Stimulated activated CD4-positive, alpha-beta T cell treated with anti-CD3 and anti-CD28 coated beads, Interleukin-1b, Interleukin-23, amount 100 ng/mL, for 24 hours (primary cell): Measurements from ENCODE around the gene TSHZ2.
"Not testable (repeated sequence)": the region's sequence is repeated elsewhere in the genome, so short reads cannot be mapped to it uniquely, and the experiment has no call there.

Source experiments
- DNase-seq, 4 experiments: peaks; one replicate each; pipeline ENCODE4 v3.0.0-alpha.2; 2020; ENCODE audit warnings: low read depth in 4 of 4, low spot score in 1 of 4

TSHZ2 gene

GRCh38 chr20:52996130-52996529 is 24.0 kb downstream of the TSHZ2 start:
- DNase-seq, result no peak

GRCh38 chr20:52996658-52997057 is 24.5 kb downstream of the TSHZ2 start:
- DNase-seq, result no peak

DNA sequence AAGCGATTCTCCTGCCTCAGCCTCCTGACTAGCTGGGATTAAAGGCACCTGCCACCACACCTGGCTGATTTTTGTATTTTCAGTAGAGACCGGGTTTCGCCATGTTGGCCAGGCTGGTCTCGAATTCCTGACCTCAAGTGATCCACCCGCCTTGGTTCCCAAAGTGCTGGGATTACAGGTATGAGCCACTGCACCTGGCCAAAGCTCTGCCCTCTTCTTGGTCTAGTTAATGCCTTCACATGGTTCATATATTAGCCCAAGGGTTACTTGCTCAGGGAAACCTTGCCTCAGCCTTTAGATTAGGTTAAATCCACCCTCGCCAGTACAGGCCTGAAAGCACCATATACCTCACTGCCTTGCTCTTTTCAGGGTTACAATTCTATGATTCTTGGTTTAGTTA is 26.1 kb downstream of the TSHZ2 start:
- DNase-seq, result no peak

GRCh38 chr20:52999040-52999439 is 26.9 kb downstream of the TSHZ2 start:
- DNase-seq, result no peak

GRCh38 chr20:53001498-53002301 is 29.5 kb downstream of the TSHZ2 start:
- DNase-seq, result no peak

- no peak for DNase-seq
These were observed 30.6 kb downstream of the TSHZ2 start for GRCh38 chr20:53002786-53003185.

DNA sequence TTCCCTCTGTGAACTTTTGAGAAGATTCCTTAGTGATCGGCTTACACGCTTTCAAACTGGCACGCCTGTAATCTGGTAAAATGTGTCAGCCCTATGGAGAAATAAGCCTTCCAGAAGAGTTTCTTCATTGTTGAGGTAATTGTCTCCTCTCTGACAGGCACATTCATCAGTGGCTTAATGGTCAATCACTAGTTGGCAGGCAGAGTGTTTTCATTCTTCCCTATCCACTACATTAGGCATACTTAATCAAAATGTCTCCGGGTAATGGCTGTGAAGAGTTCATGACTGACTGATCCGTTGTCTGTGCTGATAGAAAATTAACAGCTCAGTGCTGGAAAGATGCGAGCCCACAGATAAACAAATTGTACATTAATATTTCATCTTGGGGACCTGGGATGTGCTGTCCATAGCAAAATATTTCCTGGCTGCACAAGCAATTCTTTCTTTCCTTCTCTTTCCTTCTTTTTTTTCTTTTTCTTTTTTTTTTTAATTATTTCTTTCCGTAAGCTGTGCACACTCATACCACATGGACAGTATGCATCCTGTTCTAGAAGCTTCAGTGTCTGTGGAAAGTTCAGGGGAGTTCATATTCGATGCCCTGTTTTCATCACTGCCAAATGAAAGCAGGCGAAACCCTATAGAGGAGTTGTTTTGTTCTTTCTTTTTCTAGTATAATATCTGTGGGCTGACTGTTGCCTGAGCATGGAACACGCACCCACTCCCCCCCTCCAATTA is 31.4 kb downstream of the TSHZ2 start:
- no peak for DNase-seq

GRCh38 chr20:53004267-53004813 is 32.2 kb downstream of the TSHZ2 start:
- no peak for DNase-seq

GRCh38 chr20:53009979-53010735 is 38.0 kb downstream of the TSHZ2 start:
- no peak for DNase-seq

- no peak for DNase-seq
These were observed 39.5 kb downstream of the TSHZ2 start for GRCh38 chr20:53011640-53012039.

- no peak for DNase-seq
These were observed 41.0 kb downstream of the TSHZ2 start for GRCh38 chr20:53013183-53013582.

- DNase-seq, result no peak
These were observed 41.7 kb downstream of the TSHZ2 start for GRCh38 chr20:53013847-53014246.

GRCh38 chr20:53016071-53016470 is 43.9 kb downstream of the TSHZ2 start:
- no peak for DNase-seq

GRCh38 chr20:53016534-53017042 is 44.4 kb downstream of the TSHZ2 start:
- no peak for DNase-seq

GRCh38 chr20:53017206-53017605 is 45.0 kb downstream of the TSHZ2 start:
- DNase-seq, result no peak

- no peak for DNase-seq
These were observed 47.3 kb downstream of the TSHZ2 start for GRCh38 chr20:53019464-53019863.

DNA sequence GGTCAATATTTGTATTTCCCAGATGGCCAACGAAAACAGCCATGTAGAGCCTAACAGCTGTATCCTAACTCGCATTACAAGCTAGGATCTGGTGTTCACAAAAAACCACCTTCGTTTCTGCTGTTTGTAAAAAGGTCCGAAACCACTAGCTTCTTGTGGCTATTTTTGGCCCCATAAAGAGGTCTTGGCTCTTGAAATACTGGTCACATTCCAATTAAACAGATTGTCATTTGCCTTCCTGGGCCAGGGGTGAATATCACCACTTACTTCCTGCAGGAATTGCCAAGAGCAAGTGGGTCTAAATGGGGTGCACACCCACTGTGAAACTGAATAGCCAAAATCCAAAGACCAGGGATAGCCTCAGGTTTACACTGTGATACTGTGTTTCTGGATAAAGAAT is 48.2 kb downstream of the TSHZ2 start:
- no peak for DNase-seq

- no peak for DNase-seq
These were observed 48.7 kb downstream of the TSHZ2 start for GRCh38 chr20:53020834-53021233.

GRCh38 chr20:53021934-53022333 is 49.8 kb downstream of the TSHZ2 start:
- no peak for DNase-seq

- no peak for DNase-seq
These were observed 51.8 kb downstream of the TSHZ2 start for GRCh38 chr20:53023732-53024520.

- DNase-seq, result not testable (repeated sequence)
These were observed 52.5 kb downstream of the TSHZ2 start for GRCh38 chr20:53024653-53025052.
